ENCODE measurements around the gene ALDOC.

DNA sequence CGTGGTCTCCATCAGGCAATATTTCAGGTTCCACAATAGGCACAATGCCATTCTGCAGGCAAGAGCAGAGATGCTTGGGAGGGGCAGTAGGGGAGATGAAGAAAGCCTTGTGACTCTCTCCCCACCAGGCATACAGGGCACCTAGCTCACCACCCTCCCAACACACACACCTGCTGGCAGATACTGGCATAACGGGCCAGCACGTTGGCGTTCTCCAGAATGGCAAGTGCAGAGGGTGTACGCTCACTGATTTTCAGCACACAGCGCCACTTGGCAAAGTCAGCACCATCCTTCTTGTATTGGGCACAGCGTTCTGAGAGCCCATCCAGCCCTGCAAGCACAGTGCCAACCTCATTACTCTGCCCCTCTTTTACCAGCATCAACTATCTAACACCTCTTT, 2.2 kb downstream of the ALDOC start:
- TF ChIP-seq POLR2A (IDR thresholded peaks at IDR 0.05) (no peak), CTCF (IDR thresholded peaks at IDR 0.05 in 4 of 5, conservative IDR thresholded peaks at IDR 0.05 in 1 of 5) (no peak)
